ENCODE measurements around the gene CCDC47. TPM values are rescaled to one million over a fixed set of nuclear protein-coding genes. Genes with fewer than 3 reads are reported as not detected.

CCDC47 gene
- total RNA-seq, 1 experiment from 2014 or later, result 79.4 TPM

DNA sequence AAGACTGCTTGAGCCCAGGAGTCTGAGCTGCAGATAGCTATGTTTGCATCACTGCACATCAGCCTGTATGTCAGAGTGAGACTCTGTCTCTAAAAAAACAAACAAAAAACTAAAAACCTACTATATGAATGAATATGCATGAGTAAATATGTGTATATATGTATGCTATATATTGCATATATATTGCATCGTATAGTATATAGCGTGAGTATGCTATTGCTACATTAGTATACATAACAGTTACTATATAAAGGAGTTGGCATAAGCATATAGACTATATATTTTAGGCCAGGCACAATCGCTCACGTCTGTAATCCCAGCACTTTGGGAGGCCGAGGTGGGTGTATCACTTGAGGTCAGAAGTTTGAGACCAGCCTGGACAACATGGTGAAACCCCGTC is 16.7 kb upstream of the CCDC47 start:
- Histone ChIP-seq H3K27me3 (ENCODE audit: insufficient read depth, low read length) (no peaks in the 10 kb centered on the region), H3K9ac (ENCODE audit: extremely low read depth, insufficient read length, low read length) (no peak overlapping the region), H3K23me2 (ENCODE audit: insufficient read length, low read depth, low read length, poor library complexity, severe bottlenecking) (no peaks in the 10 kb centered on the region), H2BK15ac (ENCODE audit: low read depth, low read length) (no peak overlapping the region), H3K9me3 (ENCODE audit: control insufficient read depth, low read depth, low read length) (no peaks in the 10 kb centered on the region), H2AFZ (ENCODE audit: low read length) (no peak overlapping the region), H3K27ac (ENCODE audit: insufficient read length, low read depth, low read length) (no peak overlapping the region), H3K56ac (ENCODE audit: insufficient read length, low read depth, low read length) (no peak overlapping the region), H2AK5ac (ENCODE audit: insufficient read length, low read length) (no peak overlapping the region), H2BK20ac (ENCODE audit: low read depth, low read length, poor library complexity, severe bottlenecking) (no peak overlapping the region), H3K79me1 (ENCODE audit: insufficient read depth, low read depth, low read length, poor library complexity, severe bottlenecking) (peaks cover 13% of the 10 kb centered on the region), H3K23ac (ENCODE audit: insufficient read length, low read depth, low read length) (no peak overlapping the region), H2BK12ac (ENCODE audit: insufficient read length, low read depth, low read length) (no peak overlapping the region), H3K4me2 (ENCODE audit: insufficient read depth, insufficient read length, low read length) (no peak overlapping the region), H3K4ac (ENCODE audit: low read depth, low read length) (no peak overlapping the region), H3K18ac (ENCODE audit: insufficient read length, low read depth, low read length) (no peak overlapping the region), H4K91ac (ENCODE audit: insufficient read length, low read depth, low read length) (no peak overlapping the region), H3K79me2 (ENCODE audit: insufficient read depth, low read length) (peaks cover 2% of the 10 kb centered on the region; the same call in 1 of the 2 replicates), H3K14ac (ENCODE audit: insufficient read depth, low read length) (no peak overlapping the region), H2BK5ac (ENCODE audit: insufficient read length, low read length) (no peak overlapping the region), H4K20me1 (ENCODE audit: control insufficient read depth, insufficient read depth, insufficient read length) (no peaks in the 10 kb centered on the region), H4K5ac (ENCODE audit: insufficient read length, low read depth, low read length) (no peak overlapping the region), H2BK120ac (ENCODE audit: low read depth, low read length, poor library complexity, severe bottlenecking) (no peak overlapping the region), H3T11ph (ENCODE audit: low read length) (no peak overlapping the region), H3K4me1 (ENCODE audit: insufficient read depth, low read length) (no peaks in the 10 kb centered on the region), H4K8ac (replicated peaks; ENCODE audit: insufficient read length, low read depth, low read length) (no peak overlapping the region)
- no peaks in the 10 kb centered on the region for H3K27me3 Mint-ChIP-seq (ENCODE audit: low read depth)
- H3K9me3 Mint-ChIP-seq, result no peaks in the 10 kb centered on the region
- no peaks in the 10 kb centered on the region for H3K4me1 Mint-ChIP-seq
- no CpG with 5 or more reads among the region's 6 CpGs for WGBS (ENCODE audit: extremely low coverage, insufficient read length, low lambda C conversion rate)
- H3K27ac Mint-ChIP-seq, result no peak overlapping the region
- H3K36me3 Mint-ChIP-seq (ENCODE audit: insufficient read depth in 1 of 3, low read depth in 3 of 3), result peaks cover 29 to 83% (median 53%) of the 10 kb centered on the region in 3 experiments; a peak in 6 of 7 replicates
- TF ChIP-seq, protein P1, sequence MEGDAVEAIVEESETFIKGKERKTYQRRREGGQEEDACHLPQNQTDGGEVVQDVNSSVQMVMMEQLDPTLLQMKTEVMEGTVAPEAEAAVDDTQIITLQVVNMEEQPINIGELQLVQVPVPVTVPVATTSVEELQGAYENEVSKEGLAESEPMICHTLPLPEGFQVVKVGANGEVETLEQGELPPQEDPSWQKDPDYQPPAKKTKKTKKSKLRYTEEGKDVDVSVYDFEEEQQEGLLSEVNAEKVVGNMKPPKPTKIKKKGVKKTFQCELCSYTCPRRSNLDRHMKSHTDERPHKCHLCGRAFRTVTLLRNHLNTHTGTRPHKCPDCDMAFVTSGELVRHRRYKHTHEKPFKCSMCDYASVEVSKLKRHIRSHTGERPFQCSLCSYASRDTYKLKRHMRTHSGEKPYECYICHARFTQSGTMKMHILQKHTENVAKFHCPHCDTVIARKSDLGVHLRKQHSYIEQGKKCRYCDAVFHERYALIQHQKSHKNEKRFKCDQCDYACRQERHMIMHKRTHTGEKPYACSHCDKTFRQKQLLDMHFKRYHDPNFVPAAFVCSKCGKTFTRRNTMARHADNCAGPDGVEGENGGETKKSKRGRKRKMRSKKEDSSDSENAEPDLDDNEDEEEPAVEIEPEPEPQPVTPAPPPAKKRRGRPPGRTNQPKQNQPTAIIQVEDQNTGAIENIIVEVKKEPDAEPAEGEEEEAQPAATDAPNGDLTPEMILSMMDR (conservative IDR thresholded peaks at IDR 0.05), result no peak
- no peak overlapping the region for H3K4me3 Mint-ChIP-seq
- no peak for DNase-seq
